GM23338 (cell line): ENCODE results near the gene MYH6. TPM values are rescaled to one million over a fixed set of nuclear protein-coding genes. Genes with fewer than 3 reads are reported as not detected.

Experiments used
- ATAC-seq: fragments of 200-7000 bp; cut with Tn5 transposase; 3 replicates; pipeline ENCODE4 v1.9.1; 2020
- DNase-seq: peaks from one replicate; pipeline ENCODE4 v3.0.0-alpha.2; 2015; ENCODE audit warnings: low spot score
- H2AFZ ChIP-seq: fragments of 200-600 bp; sonication (generic); 2 replicates; pipeline ENCODE4 v1.8.0; 2016; ENCODE audit warnings: antibody characterized with exemption, mild to moderate bottlenecking, moderate library complexity
- H3F3A ChIP-seq: fragments of 200-600 bp; sonication (generic); replicated peaks from 2 replicates; pipeline ENCODE4 v1.8.0; 2017; ENCODE audit warnings: antibody characterized with exemption, mixed run types, low read depth
- H3K27ac ChIP-seq: fragments of 200-600 bp; sonication (generic); 2 replicates; pipeline ENCODE4 v1.6.1; 2016; ENCODE audit warnings: low read depth
- H3K27me3 ChIP-seq: fragments of 200-600 bp; sonication (generic); 2 replicates; pipeline ENCODE4 v1.8.0; 2016; ENCODE audit warnings: mild to moderate bottlenecking, mixed run types, moderate library complexity; ENCODE audit not compliant: insufficient read depth
- H3K36me3 ChIP-seq: fragments of 200-600 bp; sonication (generic); 2 replicates; pipeline ENCODE4 v1.8.0; 2016; ENCODE audit warnings: mild to moderate bottlenecking; ENCODE audit not compliant: insufficient read depth
- H3K4me1 ChIP-seq: fragments of 200-600 bp; sonication (generic); 2 replicates; pipeline ENCODE4 v1.8.0; 2016; ENCODE audit warnings: mild to moderate bottlenecking, moderate library complexity; ENCODE audit not compliant: insufficient read depth
- H3K4me2 ChIP-seq: fragments of 200-600 bp; sonication (generic); 2 replicates; pipeline ENCODE4 v1.7.1; 2017; ENCODE audit warnings: mixed run types
- H3K4me3 ChIP-seq: fragments of 200-600 bp; sonication (generic); 2 replicates; pipeline ENCODE4 v1.6.1; 2016; ENCODE audit warnings: mixed run types
- H3K79me2 ChIP-seq: fragments of 200-600 bp; sonication (generic); replicated peaks from 2 replicates; pipeline ENCODE4 v1.8.0; 2017; ENCODE audit warnings: mild to moderate bottlenecking; ENCODE audit not compliant: insufficient read depth
- H3K9me2 ChIP-seq: fragments of 200-600 bp; sonication (generic); 2 replicates; pipeline ENCODE4 v1.8.0; 2017; ENCODE audit not compliant: insufficient read depth
- H4K20me1 ChIP-seq: fragments of 200-600 bp; sonication (generic); replicated peaks from 2 replicates; pipeline ENCODE4 v1.8.0; 2017; ENCODE audit warnings: mild to moderate bottlenecking; ENCODE audit not compliant: insufficient read depth
- H3K27ac Mint-ChIP-seq: 2 replicates; pipeline ENCODE4 v1.8.0; 2020; ENCODE audit warnings: inconsistent platforms, mild to moderate bottlenecking, moderate library complexity, mixed read lengths
- H3K27me3 Mint-ChIP-seq: 3 replicates; pipeline ENCODE4 v1.8.0; 2022; ENCODE audit warnings: low read depth, mild to moderate bottlenecking, moderate library complexity, mixed read lengths, inconsistent platforms; ENCODE audit not compliant: insufficient read depth, poor library complexity
- H3K36me3 Mint-ChIP-seq: 3 replicates; pipeline ENCODE4 v1.8.0; 2021; ENCODE audit warnings: low read depth, mild to moderate bottlenecking, inconsistent platforms, moderate library complexity, mixed read lengths
- H3K4me1 Mint-ChIP-seq: 3 replicates; pipeline ENCODE4 v1.8.0; 2020; ENCODE audit warnings: mild to moderate bottlenecking, inconsistent platforms, mixed read lengths
- H3K4me3 Mint-ChIP-seq: 3 replicates; pipeline ENCODE4 v1.8.0; 2021; ENCODE audit warnings: moderate library complexity, mild to moderate bottlenecking, inconsistent platforms, mixed read lengths
- H3K9me3 Mint-ChIP-seq: 3 replicates; pipeline ENCODE4 v1.8.0; 2020; ENCODE audit warnings: moderate library complexity, mild to moderate bottlenecking, inconsistent platforms, mixed read lengths
- ETS1 ChIP-seq: IDR thresholded peaks from 2 replicates; pipeline ENCODE4 v1.6.1; 2016; ENCODE audit warnings: antibody characterized with exemption
- EZH2 ChIP-seq: fragments of 200-600 bp; sonication (generic); IDR thresholded peaks from one replicate; pipeline ENCODE4 v1.8.0; 2017; ENCODE audit warnings: antibody characterized with exemption, mild to moderate bottlenecking, low read depth; ENCODE audit not compliant: unreplicated experiment
- EZH2phosphoT487 ChIP-seq: fragments of 200-600 bp; sonication (generic); IDR thresholded peaks from one replicate; pipeline ENCODE4 v1.8.1; 2018; ENCODE audit warnings: antibody characterized with exemption; ENCODE audit not compliant: unreplicated experiment
- STAT1 ChIP-seq: IDR thresholded peaks from one replicate; pipeline ENCODE4 v1.6.1; 2016; ENCODE audit warnings: antibody characterized with exemption; ENCODE audit not compliant: unreplicated experiment
- ZNF114 ChIP-seq: fragments of 250-450 bp; sonication (Bioruptor Pico); IDR thresholded peaks from 2 replicates; pipeline ENCODE4 v1.5.0; 2020; ENCODE audit warnings: mild to moderate bottlenecking, moderate library complexity
- ZNF462 ChIP-seq: fragments of 250-450 bp; sonication (Bioruptor Pico); IDR thresholded peaks from 2 replicates; pipeline ENCODE4 v1.5.0; 2020; ENCODE audit warnings: mild to moderate bottlenecking, moderate library complexity
- polyA plus RNA-seq: library from polyadenylated mRNA; unstranded; fragments of >200 nt; fragmentation: Nextera tagmentation; extraction: Ambion mirVana; gene quantifications from 2 replicates; pipeline ENCODE4 v1.2.1, GENCODE V29; 2016
- total RNA-seq: library from RNA; depleted of rRNA; stranded (reverse); fragments of >200 nt; shearing (Covaris generic); gene quantifications from 2 replicates; pipeline ENCODE4 v1.2.3, GENCODE V29; 2014
- TF ChIP-seq, protein P1 (sequence below): IDR thresholded peaks from one replicate; pipeline ENCODE4 v1.6.1; 2018; ENCODE audit warnings: antibody characterized with exemption; ENCODE audit not compliant: unreplicated experiment

The MYH6 gene
- total and polyA plus RNA-seq, 2 experiments from 2014 or later, result 0.03 to 0.10 TPM

DNA sequence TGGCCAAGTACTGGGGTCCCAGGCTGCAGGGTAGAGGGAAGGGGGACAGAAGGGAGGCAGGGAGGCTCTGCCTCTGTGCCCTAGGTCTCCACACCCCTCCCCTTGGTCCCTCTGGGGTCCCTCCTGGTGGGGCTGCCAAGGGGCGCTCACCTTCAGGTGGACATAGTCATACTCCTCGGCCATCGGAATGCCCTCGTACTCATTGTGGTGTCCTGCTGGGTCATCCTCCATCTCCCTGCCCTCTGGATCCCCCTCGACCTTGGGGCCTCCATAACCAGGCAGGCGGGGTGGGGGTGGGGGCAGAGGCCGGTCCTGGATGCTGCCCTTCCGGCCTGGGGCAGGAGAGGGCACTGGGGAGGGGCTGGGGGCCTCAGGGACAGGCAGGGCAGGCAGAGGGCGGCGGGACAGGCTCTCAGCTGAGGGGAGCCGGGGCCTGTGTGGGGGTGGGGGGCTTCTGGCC, 48.9 kb downstream of the MYH6 start (continued):
- TF ChIP-seq, protein P1, sequence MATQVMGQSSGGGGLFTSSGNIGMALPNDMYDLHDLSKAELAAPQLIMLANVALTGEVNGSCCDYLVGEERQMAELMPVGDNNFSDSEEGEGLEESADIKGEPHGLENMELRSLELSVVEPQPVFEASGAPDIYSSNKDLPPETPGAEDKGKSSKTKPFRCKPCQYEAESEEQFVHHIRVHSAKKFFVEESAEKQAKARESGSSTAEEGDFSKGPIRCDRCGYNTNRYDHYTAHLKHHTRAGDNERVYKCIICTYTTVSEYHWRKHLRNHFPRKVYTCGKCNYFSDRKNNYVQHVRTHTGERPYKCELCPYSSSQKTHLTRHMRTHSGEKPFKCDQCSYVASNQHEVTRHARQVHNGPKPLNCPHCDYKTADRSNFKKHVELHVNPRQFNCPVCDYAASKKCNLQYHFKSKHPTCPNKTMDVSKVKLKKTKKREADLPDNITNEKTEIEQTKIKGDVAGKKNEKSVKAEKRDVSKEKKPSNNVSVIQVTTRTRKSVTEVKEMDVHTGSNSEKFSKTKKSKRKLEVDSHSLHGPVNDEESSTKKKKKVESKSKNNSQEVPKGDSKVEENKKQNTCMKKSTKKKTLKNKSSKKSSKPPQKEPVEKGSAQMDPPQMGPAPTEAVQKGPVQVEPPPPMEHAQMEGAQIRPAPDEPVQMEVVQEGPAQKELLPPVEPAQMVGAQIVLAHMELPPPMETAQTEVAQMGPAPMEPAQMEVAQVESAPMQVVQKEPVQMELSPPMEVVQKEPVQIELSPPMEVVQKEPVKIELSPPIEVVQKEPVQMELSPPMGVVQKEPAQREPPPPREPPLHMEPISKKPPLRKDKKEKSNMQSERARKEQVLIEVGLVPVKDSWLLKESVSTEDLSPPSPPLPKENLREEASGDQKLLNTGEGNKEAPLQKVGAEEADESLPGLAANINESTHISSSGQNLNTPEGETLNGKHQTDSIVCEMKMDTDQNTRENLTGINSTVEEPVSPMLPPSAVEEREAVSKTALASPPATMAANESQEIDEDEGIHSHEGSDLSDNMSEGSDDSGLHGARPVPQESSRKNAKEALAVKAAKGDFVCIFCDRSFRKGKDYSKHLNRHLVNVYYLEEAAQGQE, result no peak
- TF ChIP-seq STAT1 (no peak), ZNF114 (CRISPR knock-in tag) (no peak), ETS1 (no peak), EZH2 (no peak)

DNA sequence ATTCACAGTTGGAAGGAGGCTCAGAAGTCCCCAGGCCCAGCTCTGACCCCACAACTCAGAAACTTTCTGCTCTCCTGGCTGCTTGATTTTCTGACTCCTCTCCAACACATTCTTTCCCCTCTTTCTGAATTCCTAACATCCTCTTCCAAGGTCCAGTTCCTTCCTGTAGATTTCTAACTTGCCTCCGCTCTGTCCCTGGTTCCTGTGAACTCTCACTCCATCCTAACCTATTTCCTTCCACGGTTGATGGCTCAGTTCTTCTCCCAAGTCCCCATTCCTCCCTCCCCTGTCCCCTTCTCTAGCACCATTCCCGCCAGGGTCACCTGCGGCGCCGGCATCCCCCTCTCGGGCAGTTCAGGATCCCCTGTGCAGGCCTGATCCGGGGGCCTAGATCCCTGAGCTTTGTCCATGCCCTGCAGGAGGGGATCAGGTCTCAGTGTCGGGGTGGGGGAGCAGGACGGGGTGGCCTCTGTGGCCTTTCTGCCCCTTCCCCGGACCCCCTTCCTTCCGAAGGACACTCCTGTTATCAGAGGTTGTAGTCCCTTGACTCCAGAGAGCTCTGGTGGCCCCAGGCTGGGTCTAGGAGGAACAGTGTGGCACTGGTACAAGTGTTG, 49.4 kb downstream of the MYH6 start:
- peaks cover 26% of the 10 kb centered on the region for H3K4me1 Mint-ChIP-seq
- no peak overlapping the region for H3K4me3 Mint-ChIP-seq
- H3F3A ChIP-seq, result 0 out of 2 replicates have a peak, but pooled peaks cover 3% of the 10 kb centered on the region
- H3K27ac Mint-ChIP-seq, result no peak overlapping the region
- no peaks in the 10 kb centered on the region for H3K9me2 ChIP-seq
- TF ChIP-seq EZH2phosphoT487, result no peak
- no peak for TF ChIP-seq ZNF114 (CRISPR knock-in tag)
- TF ChIP-seq, protein P1, result no peak
- TF ChIP-seq ZNF462 (CRISPR knock-in tag), result no peak
- H3K27me3 ChIP-seq, result peaks cover 17% of the 10 kb centered on the region
- H3K4me1 ChIP-seq, result peaks cover 13% of the 10 kb centered on the region
- H3K27me3 Mint-ChIP-seq, result peaks cover 13% of the 10 kb centered on the region
- H3K4me2 ChIP-seq, result no peak overlapping the region
- no peaks in the 10 kb centered on the region for H3K79me2 ChIP-seq
- peaks cover 2% of the 10 kb centered on the region; the same call in 1 of the 2 replicates for H4K20me1 ChIP-seq
- H3K36me3 Mint-ChIP-seq, result peaks cover 33% of the 10 kb centered on the region
- no peak for ATAC-seq
- no peak for DNase-seq
- H3K9me3 Mint-ChIP-seq, result no peaks in the 10 kb centered on the region; the same call in 2 of the 3 replicates
- no peaks in the 10 kb centered on the region for H3K36me3 ChIP-seq
- H2AFZ ChIP-seq, result no peak overlapping the region
- no peak overlapping the region for H3K27ac ChIP-seq
- no peak overlapping the region for H3K4me3 ChIP-seq
